ENCODE measurements around the gene RBMS2. TPM values are rescaled to one million over a fixed set of nuclear protein-coding genes. Genes with fewer than 3 reads are reported as not detected.

Gene RBMS2
- total and polyA plus RNA-seq, 10 of the 15 experiments (the other 5 are each of a cell fraction or from before 2014, with no cell fraction given): 0.56 to 7.1 (median 2.4) TPM

- Histone ChIP-seq H3K36me3 (ENCODE audit: control insufficient read depth in 2 of 2, insufficient read depth in 2 of 2, low read length in 1 of 2) (no peaks in the 10 kb centered on the region), H3K9ac (ENCODE audit: control insufficient read depth, insufficient read depth, low read length) (no peak overlapping the region), H3K9me3 (replicated peaks; ENCODE audit: control insufficient read depth, insufficient read depth, low read length) (no peaks in the 10 kb centered on the region), H3K27me3 (replicated peaks in 1 of 2; ENCODE audit: control insufficient read depth in 2 of 2, insufficient read depth in 2 of 2, low read length in 1 of 2) (no peaks in the 10 kb centered on the region; a peak in 1 of 4 replicates), H3K4me1 (ENCODE audit: control insufficient read depth, insufficient read depth, low read length) (peaks cover 4% of the 10 kb centered on the region; the same call in 1 of the 2 replicates), H3K27ac (ENCODE audit: control insufficient read depth, insufficient read depth) (no peak overlapping the region), H3K4me3 (no peak overlapping the region), H4K20me1 (ENCODE audit: control insufficient read depth, insufficient read depth) (no peaks in the 10 kb centered on the region), H3K4me2 (ENCODE audit: control insufficient read depth, insufficient read depth) (no peak overlapping the region), H3K79me2 (ENCODE audit: control insufficient read depth, insufficient read depth, low read length) (no peaks in the 10 kb centered on the region), H2AFZ (ENCODE audit: control insufficient read depth, low read depth, low read length) (no peak overlapping the region)
- TF ChIP-seq SREBF1 (IDR thresholded peaks at IDR 0.05; ENCODE audit: low read length) (no peak), MYC (IDR thresholded peaks at IDR 0.05; ENCODE audit: insufficient read depth, insufficient read length, insufficient replicate concordance, low read length, severe bottlenecking) (no peak)
- POLR2A ChIA-PET: no interaction called here
- CTCF ChIA-PET: interaction anchor here (1.6 kb wide), 1 partner anchor 78 kb away, joined by 4 read pairs; no protein-coding TSS in a partner anchor
- WGBS (ENCODE audit: insufficient coverage, insufficient replicate concordance, low lambda C conversion rate, missing lambda C conversion rate): 19% methylated on average over 2 of the region's 2 CpGs
- in situ Hi-C loops (cut with MboI): no loop called here
- DNase-seq (ENCODE audit: low read depth, low spot score) (no peak), FAIRE-seq (no peak), ATAC-seq (no peak)
- SMC1A ChIA-PET (ENCODE audit: uncharacterized antibody, unreplicated experiment): no interaction called here
- RAD21 ChIA-PET (ENCODE audit: unreplicated experiment): interaction anchor here (0.6 kb wide), 1 partner anchor 55 kb away, joined by 3 read pairs; no protein-coding TSS in a partner anchor
- intact Hi-C loops (cut with micrococcal nuclease; ENCODE audit: unreplicated experiment): no loop called here
- no TSS peak for BruUV-seq (replicated peaks)
Observed at GRCh38 chr12:56518570-56518969, 3.0 kb upstream of the RBMS2 start.

GRCh38 chr12:56520048-56520447 is 1.6 kb upstream of the RBMS2 start:
- no peak overlapping the region for H3K9ac ChIP-seq (ENCODE audit: control insufficient read depth, insufficient read depth, low read length)
- H3K4me1 ChIP-seq (ENCODE audit: control insufficient read depth, insufficient read depth, low read length): peaks cover 4% of the 10 kb centered on the region; the same call in 1 of the 2 replicates
- FAIRE-seq (no peak), ATAC-seq (no peak), DNase-seq (ENCODE audit: low read depth, low spot score) (no peak)
- RAD21 ChIA-PET (ENCODE audit: unreplicated experiment): no interaction called here
- no peak overlapping the region for H3K4me2 ChIP-seq (ENCODE audit: control insufficient read depth, insufficient read depth)
- no peaks in the 10 kb centered on the region for H3K9me3 ChIP-seq (replicated peaks; ENCODE audit: control insufficient read depth, insufficient read depth, low read length)
- intact Hi-C loops (cut with micrococcal nuclease; ENCODE audit: unreplicated experiment): no loop called here
- WGBS (ENCODE audit: insufficient coverage, insufficient replicate concordance, low lambda C conversion rate, missing lambda C conversion rate): 98% methylated on average over 3 of the region's 3 CpGs
- H3K27ac ChIP-seq (ENCODE audit: control insufficient read depth, insufficient read depth): no peak overlapping the region
- CTCF ChIA-PET: interaction anchor here (1.3 to 2.1 kb wide), 3 partner anchors 10 to 70 kb away, joined by 4 to 17 read pairs (median 4); no protein-coding TSS in a partner anchor
- no peaks in the 10 kb centered on the region; a peak in 1 of 4 replicates for H3K27me3 ChIP-seq (replicated peaks in 1 of 2; ENCODE audit: control insufficient read depth in 2 of 2, insufficient read depth in 2 of 2, low read length in 1 of 2)
- H2AFZ ChIP-seq (ENCODE audit: control insufficient read depth, low read depth, low read length): no peak overlapping the region
- SMC1A ChIA-PET (ENCODE audit: uncharacterized antibody, unreplicated experiment): no interaction called here
- H3K79me2 ChIP-seq (ENCODE audit: control insufficient read depth, insufficient read depth, low read length): no peaks in the 10 kb centered on the region
- H3K4me3 ChIP-seq: no peak overlapping the region
- in situ Hi-C loops (cut with MboI): loop anchor here (5.0 kb wide), 1 partner anchor 72 kb away; no protein-coding TSS in a partner anchor
- POLR2A ChIA-PET: interaction anchor here (0.7 kb wide), 1 partner anchor 121 kb away, joined by 3 read pairs; no protein-coding TSS in a partner anchor
- no TSS peak for BruUV-seq (replicated peaks)
- no peaks in the 10 kb centered on the region for H3K36me3 ChIP-seq (ENCODE audit: control insufficient read depth in 2 of 2, insufficient read depth in 2 of 2, low read length in 1 of 2)
- H4K20me1 ChIP-seq (ENCODE audit: control insufficient read depth, insufficient read depth): no peaks in the 10 kb centered on the region
- no peak for TF ChIP-seq CREM (IDR thresholded peaks at IDR 0.05; ENCODE audit: low read depth)
- TF ChIP-seq ZNF622 (IDR thresholded peaks at IDR 0.05): no peak
- TF ChIP-seq STAT3 (IDR thresholded peaks at IDR 0.05; ENCODE audit: low read depth, low read length): no peak
- TF ChIP-seq ZBED1 (IDR thresholded peaks at IDR 0.05; ENCODE audit: borderline replicate concordance): no peak
- TF ChIP-seq CEBPZ (IDR thresholded peaks at IDR 0.05; ENCODE audit: low read depth, low read length): no peak
- no peak for TF ChIP-seq MYC (IDR thresholded peaks at IDR 0.05; ENCODE audit: insufficient read depth, insufficient read length, insufficient replicate concordance, low read length, severe bottlenecking)
- no peak for TF ChIP-seq CHD1 (IDR thresholded peaks at IDR 0.05; ENCODE audit: low read depth, low read length)
- TF ChIP-seq ZNF217 (IDR thresholded peaks at IDR 0.05): no peak
- TF ChIP-seq TAF1 (IDR thresholded peaks at IDR 0.05; ENCODE audit: borderline replicate concordance, low read depth, low read length): no peak
- no peak for TF ChIP-seq SPI1 (IDR thresholded peaks at IDR 0.05; ENCODE audit: borderline replicate concordance, insufficient read depth, low read depth, low read length)
- TF ChIP-seq SREBF1 (IDR thresholded peaks at IDR 0.05; ENCODE audit: low read length): no peak
- no peak for TF ChIP-seq RBBP5 (conservative IDR thresholded peaks at IDR 0.05)
- TF ChIP-seq, protein P1, sequence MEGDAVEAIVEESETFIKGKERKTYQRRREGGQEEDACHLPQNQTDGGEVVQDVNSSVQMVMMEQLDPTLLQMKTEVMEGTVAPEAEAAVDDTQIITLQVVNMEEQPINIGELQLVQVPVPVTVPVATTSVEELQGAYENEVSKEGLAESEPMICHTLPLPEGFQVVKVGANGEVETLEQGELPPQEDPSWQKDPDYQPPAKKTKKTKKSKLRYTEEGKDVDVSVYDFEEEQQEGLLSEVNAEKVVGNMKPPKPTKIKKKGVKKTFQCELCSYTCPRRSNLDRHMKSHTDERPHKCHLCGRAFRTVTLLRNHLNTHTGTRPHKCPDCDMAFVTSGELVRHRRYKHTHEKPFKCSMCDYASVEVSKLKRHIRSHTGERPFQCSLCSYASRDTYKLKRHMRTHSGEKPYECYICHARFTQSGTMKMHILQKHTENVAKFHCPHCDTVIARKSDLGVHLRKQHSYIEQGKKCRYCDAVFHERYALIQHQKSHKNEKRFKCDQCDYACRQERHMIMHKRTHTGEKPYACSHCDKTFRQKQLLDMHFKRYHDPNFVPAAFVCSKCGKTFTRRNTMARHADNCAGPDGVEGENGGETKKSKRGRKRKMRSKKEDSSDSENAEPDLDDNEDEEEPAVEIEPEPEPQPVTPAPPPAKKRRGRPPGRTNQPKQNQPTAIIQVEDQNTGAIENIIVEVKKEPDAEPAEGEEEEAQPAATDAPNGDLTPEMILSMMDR (IDR thresholded peaks at IDR 0.05 in 2 of 3, conservative IDR thresholded peaks at IDR 0.05 in 1 of 3; ENCODE audit: control insufficient read depth in 2 of 3, extremely low read depth in 1 of 3, insufficient read depth in 1 of 3, low read depth in 3 of 3, low read length in 3 of 3): no peak
